ENCODE results near the gene SPOUT1. TPM values are rescaled to one million over a fixed set of nuclear protein-coding genes. Genes with fewer than 3 reads are reported as not detected.

Gene SPOUT1
- total RNA-seq, 1 donor from 2014 or later = 24.4 TPM

DNA sequence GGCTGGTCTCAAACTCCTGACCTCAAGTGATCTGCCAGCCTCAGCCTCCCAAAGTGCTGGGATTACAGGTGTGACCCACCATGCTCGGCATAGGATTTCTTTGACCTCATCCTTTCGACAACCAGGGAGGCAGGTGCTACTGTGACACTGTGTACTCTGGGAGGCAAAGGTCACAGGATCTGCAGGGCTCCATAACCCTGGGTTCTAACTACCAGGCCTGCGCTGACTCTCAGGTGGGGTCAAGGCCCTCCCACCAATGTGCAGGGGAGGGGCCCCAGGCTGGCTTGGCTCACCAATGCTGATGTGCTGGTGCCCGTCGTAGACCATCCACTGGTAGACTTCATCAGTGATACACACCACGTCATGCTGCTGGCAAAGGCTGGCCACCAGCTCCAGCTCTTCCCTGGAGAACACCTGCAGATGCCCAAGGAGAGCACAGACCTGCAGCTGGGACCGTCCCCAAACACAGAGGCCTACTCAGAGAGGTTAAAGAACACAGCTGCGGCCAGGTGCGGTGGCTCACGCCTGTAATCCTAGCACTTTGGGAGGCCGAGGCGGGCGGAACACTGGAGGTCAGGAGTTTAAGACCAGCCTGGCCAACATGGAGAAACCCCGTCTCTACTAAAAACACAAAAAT, 7.0 kb upstream of the SPOUT1 start:
- no peak for DNase-seq (ENCODE audit: low read depth in 2 of 2)

DNA sequence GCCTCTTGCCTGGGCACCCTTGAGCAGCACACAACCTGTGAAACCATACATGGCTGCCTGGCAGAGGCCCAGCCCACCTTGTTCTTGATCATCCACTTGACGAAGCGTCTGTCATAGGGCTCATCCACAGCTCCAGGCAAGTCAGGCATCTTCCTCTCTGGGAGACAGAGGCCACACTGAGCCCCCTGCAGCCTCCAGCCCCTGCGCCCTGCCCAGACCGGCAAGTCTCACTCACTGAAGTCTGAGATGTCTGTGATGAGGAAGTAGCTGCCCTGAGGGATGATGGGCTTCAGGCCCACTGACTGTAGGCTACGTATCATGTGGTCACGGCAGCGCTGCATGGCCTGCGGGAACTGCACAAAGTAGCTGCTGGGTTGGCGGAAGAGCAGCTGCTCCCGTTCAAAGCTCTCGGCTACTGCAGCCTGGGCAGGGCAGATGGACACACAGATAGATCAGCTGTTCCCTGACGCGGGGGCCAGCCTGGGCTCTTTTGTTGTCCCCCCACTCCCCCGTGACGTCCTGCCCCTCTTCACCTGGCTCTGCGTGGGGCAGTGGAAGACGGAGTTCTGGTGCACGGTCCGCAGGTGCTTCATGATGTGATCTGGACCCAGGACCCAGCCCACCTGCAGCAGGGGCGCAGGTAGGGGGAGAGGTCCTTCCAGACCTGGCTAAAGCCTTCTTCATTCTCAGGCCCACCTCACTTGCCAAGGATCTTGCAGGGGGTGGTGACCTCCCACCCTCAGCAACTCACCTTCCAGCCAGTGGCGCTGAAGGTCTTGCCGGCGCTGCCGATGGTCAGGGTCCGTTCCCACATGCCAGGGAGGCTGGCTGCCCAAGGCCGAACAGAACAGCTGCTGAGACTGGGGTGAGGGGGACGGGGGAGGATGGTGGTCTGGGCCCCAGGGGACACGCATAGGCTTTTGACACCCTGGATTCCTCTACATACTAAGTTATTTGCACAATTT, 5.9 kb upstream of the SPOUT1 start:
- DNase-seq (ENCODE audit: low read depth in 2 of 2) = no peak

DNA sequence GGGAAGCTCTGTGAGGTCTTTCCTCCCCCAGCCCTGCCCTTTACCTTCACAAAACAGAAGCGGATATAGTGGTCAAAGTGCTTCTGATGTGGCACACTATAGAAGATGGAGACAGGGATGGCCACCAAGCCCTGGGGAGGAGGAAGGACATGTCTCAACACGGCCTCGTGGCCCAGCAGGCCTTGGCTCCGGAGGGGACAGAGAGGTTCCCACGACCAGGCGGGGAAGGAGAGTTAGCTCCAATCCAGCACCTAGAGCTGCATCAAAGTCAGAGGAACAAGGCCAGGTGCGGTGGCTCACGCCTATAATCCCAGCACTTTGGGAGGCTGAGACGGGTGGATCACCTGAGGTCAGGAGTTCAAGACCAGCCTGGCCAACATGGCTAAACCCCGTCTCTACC, 4.1 kb upstream of the SPOUT1 start:
- DNase-seq (ENCODE audit: low read depth in 2 of 2) = no peak

DNA sequence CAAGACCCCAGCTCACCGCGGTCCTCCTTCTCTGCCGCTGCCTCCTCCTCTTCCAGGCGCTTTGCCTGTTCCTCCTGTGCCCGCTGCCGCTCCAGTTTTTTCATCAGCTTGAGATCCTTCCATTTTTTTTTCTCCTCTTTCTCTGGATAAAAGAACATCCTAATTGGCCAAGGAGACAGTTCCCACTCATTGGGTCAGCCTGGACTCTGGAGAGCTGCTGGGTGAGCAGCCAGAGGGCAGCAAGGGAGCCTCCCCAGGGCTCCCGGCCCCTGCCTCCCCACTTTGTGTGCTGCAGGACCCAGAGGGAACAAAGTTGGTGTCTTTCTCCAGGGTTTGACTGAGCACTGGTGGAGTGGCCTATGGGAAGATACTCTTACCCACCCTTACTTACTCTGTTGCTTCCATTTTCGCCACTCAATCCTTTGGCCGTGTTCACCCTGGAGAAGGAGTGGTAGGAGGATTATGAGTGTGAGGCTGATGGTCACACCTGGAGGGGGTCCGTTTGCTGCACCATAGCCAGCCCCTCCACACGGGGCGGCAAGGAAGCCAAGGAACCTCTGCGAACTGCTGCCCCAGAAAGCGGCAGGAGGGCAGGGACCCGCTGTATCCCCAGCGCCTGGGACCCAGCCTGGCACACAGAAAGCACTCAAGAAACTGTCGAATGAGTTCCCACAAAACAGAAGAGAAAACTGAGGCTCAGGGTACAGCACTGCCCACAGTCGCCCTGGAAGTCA, 708 bp downstream of the SPOUT1 start:
- no peak for DNase-seq (ENCODE audit: low read depth in 2 of 2)

DNA sequence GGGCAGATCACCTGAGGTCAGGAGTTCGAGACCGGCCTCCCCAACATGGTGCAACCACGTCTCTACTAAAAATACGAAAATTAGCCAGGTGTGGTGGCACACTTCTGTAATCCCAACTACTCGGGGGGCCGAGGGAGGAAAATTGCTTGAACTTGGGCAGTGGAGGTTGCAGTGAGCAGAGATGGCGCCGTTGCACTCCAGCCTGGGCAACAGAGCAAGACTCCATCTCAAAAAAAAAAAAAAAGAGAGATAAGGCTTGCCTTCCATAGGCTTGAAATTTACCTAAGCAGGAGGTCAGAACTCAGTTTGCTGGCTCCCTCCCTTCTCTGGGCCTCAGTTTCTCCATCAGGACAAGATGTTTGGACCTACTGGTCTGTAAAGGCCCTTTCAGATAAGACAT, 1.3 kb downstream of the SPOUT1 start:
- no peak for DNase-seq (ENCODE audit: low read depth in 2 of 2)

DNA sequence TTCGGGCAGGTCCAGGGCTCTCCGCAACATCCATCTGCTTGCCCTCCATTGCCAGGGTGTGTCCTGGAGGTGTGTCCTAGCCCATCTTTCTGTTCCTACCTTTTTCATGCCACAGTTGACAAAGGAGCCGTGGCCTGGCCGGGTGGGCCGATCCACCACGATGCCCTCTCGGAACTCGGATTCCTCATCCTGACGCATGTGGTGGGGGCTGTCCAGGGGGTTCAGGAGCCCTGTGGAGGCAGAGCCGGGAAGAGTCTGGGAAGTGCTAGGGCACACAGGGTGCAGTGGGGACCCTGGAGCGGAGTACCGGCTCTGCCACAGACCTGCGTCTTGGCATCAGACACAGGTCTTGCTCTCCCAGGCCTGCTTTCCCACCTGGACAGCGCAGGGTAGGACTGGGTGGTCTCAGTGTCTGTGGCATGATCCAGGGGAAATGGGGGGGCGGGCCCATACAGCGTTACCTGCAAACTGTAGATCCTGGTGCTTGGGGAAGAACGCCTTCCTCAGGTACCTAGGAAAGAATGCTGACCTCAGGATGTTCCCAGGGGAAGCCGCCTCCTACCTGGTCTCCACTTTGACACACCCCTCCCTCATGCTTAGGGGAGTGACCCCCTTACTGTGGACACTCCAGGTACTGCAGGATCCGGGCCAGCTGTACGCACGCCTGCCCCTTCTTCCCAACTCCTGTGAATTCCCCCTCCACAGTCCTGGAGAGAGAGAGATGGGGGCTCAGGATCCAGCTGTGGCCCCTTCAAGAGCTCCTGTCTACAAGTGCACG, 3.5 kb downstream of the SPOUT1 start:
- DNase-seq (ENCODE audit: low read depth in 2 of 2) = no peak

DNA sequence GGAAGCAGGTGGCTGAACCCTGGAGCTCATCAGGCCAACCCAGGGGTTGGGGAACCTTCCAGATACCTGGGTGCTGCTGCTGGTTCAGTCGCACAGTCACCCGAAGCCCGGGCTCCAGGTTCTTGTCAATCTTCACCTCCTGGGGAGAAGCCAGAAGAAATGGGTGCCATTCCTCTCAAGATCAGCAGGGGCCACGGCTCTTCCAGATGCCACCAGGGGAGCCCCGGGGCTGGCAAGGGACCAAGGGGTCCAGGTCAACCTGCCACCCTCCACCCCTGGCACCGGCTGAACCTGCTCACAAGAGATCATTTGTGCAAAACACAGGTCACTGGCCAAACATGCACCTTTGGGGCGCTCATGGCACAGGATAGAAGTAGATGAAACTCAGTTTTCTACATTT, 4.7 kb downstream of the SPOUT1 start:
- no peak for DNase-seq (ENCODE audit: low read depth in 2 of 2)

DNA sequence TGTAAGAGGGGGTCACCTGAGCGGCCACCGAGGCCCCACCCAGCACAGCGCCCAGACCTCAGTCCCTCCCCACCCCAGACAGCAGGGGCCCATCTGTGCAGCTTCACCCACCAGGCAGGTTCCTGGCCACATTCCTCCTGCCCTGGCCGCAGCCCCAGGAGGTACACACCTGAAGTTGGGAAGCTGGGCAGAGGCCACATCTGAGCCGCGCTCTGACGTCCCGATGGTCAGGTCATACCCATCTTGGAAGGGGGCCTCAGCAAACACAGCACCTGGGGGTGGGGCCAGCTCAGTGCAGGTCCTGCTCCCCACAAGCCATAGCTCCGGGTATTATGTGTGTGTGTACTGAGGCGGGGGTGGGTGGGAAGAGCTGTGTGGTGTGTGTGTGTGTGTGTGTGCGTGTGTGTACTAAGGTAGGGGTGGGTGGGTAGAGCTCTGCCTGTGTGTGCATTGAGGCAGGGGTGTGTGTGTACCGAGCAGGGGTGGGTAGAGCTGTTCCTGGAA, 5.6 kb downstream of the SPOUT1 start:
- no peak for DNase-seq (ENCODE audit: low read depth in 2 of 2)

DNA sequence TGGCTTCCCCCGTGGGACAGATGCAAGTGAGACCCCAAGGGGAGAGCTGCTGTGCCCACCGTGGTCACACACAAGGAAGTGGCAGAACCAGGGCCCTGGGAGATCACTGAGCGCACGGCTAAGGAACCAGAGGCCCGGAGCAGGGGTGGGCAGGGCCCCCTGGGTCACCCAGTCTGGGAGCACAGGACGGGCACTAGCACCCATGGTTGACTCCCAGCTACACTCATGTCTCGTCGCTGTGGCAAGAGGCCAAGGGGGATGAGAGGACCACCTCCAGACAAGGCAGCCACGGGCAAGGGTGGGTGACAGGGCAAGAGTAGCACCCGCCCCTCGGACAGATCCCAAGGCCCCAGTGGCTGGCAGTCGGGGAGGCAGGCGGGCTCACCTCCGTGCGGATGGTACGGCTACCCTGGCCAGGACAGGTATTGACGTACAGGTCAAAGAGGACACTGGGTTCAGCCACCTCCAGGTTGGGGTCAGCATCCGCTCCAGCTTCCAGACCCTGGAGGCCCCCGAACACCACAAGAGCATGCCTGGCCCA, 6.2 kb downstream of the SPOUT1 start:
- no peak for DNase-seq (ENCODE audit: low read depth in 2 of 2)

DNA sequence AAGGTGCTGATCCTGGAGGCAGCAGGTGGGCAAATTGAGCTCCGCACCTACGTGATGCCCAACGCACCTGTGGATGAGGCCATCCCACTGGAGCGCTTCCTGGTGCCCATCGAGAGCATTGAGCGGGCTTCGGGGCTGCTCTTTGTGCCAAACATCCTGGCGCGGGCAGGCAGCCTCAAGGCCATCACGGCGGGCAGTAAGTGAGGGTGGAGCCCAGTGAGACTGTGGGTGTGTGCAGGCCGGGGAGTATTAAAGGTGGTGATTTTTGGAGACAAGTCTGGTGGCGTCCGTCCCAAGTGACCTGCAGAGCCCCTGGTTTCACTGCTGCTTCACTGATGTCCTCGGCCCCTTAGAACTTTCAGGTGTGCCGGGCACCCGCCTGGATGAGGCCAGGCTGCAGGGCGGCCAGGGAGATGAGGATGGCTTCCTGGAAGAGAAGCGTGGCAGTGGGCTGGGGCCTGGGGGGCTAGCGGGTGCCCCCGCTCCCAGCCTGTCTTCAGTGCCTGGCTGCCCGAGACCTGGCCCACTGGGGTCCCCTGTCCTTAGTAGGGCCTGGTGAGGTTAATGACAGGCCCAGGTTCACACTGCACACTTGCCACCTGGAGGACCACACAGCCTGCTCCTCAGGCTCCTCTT, 7.1 kb downstream of the SPOUT1 start:
- no peak for DNase-seq (ENCODE audit: low read depth in 2 of 2)

DNA sequence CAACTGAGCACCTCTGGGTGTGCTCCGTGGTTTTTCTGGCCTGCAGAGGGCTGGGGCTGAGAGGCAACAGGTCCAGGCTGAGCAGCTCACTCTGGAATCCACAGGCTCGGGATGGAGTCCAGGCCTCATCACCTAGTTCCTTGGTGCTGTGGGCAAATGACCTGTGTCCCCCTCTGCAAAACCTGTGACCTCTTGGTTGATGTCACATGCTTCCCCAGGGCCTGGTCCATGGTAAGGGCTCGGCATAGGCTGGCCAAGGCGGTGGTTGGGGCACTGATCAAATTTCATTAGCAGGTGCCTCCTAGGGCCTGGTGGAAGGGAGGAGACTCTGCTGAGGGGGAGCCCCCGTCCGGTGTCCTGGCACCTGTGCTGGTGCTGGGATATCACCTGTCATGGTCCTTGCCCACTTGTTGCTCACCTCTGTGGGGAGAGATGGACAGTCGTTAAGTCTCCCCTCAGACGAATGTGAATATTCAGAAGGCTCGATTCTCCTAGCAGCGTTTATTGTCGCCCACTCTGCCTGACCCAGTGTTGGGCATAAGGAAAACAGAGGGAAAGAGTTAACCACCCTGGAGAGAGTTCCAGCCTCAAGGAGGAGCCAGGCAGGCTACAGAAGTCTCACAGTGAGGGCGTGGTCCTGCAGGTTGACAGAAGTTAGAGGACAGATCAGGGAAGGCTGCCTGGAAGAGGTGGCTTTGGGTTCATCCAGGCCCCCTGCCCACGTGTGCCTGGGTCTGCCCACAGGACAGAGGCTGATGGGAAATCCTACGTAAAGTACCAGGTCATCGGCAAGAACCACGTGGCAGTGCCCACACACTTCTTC, 7.8 kb downstream of the SPOUT1 start:
- no peak for DNase-seq (ENCODE audit: low read depth in 2 of 2)

DNA sequence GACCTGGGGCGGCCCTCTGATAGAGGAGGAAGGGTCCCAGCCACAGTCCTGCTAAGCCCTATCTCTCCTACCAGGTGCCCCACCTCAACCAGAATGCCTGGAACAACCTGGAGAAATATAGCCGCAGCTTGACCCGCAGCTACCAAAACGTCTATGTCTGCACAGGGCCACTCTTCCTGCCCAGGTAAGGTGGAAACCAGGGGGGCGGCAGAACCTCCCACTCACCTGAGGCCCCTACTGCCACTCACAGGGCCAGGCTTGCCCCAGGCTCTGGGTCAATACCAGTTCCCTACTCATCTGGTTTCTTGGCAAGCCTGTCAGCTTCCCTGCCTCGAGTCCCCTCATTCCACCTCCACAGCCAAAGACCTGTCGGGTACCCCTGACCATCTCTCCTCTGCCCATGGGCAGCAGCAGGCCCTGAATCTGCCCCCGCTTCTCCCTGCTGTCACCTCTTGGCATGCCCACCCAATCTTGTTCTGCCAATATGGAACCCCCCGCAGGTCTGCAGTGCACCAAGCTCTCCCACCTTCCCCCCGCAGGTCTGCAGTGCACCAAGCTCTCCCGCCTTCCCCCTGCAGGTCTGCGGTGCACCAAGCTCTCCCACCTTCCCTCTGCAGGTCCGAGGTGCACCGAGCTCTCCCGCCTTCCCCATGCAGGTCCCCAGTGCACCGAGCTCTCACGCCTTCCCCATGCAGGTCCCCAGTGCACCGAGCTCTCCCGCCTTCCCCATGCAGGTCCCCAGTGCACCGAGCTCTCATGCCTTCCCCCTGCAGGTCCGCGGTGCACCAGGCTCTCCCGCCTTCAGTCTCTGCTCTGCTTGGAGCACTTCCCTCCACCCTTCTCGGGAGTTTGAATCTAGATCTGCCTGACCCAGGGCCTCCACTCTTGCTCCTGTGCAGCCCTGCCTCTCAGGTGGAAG, 8.7 kb downstream of the SPOUT1 start:
- DNase-seq (ENCODE audit: low read depth in 2 of 2) = no peak

DNA sequence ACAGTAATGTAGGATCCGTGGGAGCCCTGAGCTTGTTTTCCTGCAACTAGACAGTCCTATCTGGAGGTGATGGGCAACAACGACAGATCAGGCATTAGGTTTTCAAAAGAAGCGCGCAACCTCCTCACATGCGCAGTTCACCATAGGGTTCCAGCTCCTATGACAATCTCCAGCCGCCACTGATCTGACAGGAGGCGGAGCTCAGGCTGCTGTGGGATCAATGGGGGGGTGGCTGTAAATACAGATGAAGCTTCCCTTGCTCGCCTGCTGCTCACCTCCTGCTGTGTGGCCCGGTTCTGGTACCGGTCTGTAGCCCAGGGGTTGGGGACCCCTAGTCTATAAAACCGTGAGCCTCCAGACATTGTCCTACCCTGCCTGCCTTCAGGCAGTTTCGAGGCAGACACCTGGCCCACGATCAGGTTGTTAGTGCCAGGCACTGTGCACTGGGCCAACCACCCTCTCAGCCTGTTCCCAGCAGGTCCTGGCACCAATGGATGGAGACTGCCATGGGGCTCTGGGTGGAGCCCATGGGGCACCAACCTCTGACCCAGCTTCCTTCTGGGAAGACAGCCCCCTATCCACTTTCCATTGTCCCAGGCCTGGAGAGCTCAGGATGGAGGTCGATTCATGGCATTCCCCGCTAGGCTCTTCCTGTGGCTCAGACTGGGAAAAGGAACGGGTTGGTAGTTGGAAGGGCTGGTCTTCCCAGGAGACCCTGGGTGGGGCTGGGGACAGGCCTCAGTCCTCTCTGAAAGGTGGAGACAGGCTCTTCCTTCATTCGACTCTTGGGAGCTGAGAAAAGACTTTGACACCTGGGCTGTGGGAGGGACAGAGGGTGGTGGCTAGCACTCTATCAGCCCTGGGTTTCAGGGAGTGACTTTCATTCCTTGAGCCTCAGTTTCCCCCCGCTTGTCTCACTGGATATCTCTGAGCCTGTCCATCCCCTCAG, 9.6 kb downstream of the SPOUT1 start:
- DNase-seq (ENCODE audit: low read depth in 2 of 2) = peak in 1 of 2 donors; percentile 53

DNA sequence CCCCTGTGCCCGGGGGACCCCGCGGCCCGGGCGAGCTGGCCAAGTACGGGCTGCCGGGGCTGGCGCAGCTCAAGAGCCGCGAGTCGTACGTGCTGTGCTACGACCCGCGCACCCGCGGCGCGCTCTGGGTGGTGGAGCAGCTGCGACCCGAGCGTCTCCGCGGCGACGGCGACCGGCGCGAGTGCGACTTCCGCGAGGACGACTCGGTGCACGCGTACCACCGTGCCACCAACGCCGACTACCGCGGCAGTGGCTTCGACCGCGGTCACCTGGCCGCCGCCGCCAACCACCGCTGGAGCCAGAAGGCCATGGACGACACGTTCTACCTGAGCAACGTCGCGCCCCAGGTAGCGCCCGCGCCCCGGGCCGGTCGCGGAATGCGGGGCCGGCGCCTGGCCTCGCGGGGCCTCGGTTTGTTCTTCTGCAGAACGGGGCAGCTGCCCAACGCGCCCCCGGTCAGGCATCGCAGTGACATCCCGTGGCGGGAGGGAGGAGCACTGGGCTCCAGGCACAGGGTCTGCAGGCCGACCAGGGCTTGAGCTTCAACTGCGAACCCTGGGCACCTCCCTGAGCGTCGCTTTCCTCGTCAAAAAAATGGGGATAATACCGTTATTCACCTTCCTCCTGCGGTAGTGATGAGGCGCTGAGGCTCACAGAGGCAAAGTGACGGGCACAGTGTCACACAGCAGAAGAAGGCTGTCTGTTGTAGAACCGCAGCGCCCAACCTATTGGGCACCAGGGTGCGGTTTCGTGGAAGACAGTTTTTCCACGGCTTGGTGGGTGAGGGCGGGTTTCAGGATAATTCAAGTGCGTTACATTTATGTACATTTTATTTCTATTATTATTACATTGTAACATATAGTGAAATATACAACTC, 10.5 kb downstream of the SPOUT1 start:
- peak; percentile 38 to 44 for DNase-seq (ENCODE audit: low read depth in 2 of 2)

DNA sequence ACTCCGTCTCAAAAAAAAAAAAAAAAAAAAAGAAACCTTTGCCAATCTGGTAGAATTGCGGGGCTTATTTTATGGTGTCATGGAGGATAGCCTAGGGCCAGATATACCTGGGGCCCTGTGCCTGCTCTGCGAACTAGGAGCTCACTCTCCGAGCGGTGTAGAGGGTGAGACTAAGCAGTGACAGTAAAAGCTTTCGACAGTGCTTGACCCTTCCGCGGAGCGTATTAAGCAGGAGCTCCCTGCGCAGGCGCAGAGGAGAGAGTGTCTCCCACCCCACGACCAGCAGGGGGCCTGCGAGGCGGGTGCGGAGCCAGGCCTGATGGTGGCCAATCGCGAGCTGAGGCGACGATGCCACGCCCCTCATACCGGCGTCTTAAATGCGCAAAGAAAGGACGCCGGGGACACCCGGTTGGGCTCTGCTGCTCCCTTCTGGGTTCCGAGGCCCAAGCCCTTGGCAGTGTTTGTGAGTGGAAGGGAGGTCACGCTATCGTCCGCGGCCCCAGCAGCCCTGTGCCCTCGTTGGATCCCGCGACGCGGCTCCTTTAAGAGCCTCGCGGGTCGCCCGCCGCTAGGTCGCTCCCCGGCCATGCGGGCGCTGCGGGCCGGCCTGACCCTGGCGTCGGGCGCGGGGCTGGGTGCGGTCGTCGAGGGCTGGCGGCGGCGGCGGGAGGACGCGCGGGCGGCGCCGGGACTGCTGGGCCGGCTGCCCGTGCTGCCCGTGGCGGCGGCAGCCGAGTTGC, 11.3 kb downstream of the SPOUT1 start, which contains the start of gene ENDOG:
Gene ENDOG (plus strand): TSS at position 402 of the 740 bp plus-strand sequence. CDS start 185 bp downstream, at position 587.
- peak; percentile 97 for DNase-seq (ENCODE audit: low read depth in 2 of 2)
